RCC 7860 (cell line): Measurements from ENCODE around the gene PKD1.

Experiments used
- DNase-seq: peaks from one replicate; pipeline ENCODE4 v3.0.0-alpha.2; 2015; ENCODE audit warnings: low spot score
- FAIRE-seq: peaks from 2 replicates; lab custom pipeline; 2012; peaks lifted over from hg19 to GRCh38; lab: Jason Lieb, UNC

The PKD1 gene

DNA sequence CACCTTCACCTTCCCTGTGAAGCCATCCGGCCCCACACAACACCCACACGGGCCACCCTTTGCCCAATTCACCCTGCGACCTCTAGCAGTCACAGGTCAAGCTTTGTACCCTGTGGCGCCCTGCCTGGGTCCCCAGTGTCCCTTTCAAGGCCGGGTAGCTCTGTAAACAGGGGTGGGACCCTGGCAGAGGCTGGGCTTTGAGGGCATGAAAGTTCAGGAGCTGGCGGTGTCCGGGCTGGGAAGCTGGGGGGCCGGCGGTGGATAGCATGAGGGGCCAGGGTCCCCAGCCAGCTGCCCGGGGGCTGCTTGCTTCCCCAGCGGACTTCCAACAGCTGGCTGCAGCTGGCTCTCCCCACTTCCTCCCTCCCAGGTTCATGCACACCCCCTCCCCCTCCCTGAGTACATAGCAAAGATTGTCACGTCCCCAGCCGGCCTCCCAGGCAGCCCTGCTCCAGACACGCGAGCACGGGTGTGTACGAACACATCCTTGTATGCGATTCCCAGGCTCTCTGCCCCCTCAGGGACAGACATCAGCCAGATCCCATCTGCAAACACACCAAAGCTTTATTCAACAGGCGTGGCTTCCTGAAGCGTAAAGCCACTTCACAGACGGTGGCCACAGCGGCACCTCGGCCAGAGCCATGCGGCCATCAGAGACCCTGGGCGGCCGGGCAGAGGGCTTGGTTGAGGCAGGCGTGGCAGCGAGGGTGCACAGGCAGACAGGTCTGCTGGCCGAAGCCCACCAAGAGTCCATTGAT lies 96.2 kb downstream of the PKD1 start:
- FAIRE-seq (no peak), DNase-seq (no peak)
